Stimulated activated CD8-positive, alpha-beta memory T cell treated with anti-CD3 and anti-CD28 coated beads, Interleukin-4, amount 100 ng/mL, for 48 hours (primary cell): Measurements from ENCODE around the gene PDE6A.

Source experiments
- DNase-seq: peaks from one replicate; pipeline ENCODE4 v3.0.0-alpha.2; 2020

The PDE6A gene

GRCh38 chr5:149833116-149833827, 111.3 kb downstream of the PDE6A start:
- DNase-seq = no peak

DNA sequence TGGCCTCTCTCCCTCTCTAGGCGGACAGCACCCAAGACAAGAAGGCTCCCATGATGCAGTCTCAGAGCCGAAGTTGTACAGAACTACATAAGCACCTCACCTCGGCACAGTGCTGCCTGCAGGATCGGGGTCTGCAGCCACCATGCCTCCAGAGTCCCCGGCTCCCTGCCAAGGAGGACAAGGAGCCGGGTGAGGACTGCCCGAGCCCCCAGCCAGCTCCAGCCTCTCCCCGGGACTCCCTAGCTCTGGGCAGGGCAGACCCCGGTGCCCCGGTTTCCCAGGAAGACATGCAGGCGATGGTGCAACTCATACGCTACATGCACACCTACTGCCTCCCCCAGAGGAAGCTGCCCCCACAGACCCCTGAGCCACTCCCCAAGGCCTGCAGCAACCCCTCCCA, 112.0 kb downstream of the PDE6A start:
- no peak for DNase-seq

GRCh38 chr5:149831492-149831891, 113.1 kb downstream of the PDE6A start:
- DNase-seq = peak; percentile 65

GRCh38 chr5:149830579-149830978, 114.0 kb downstream of the PDE6A start:
- no peak for DNase-seq

GRCh38 chr5:149829954-149830353, 114.6 kb downstream of the PDE6A start:
- no peak for DNase-seq

GRCh38 chr5:149828161-149829011, 116.2 kb downstream of the PDE6A start:
- DNase-seq = peak; percentile 94

DNA sequence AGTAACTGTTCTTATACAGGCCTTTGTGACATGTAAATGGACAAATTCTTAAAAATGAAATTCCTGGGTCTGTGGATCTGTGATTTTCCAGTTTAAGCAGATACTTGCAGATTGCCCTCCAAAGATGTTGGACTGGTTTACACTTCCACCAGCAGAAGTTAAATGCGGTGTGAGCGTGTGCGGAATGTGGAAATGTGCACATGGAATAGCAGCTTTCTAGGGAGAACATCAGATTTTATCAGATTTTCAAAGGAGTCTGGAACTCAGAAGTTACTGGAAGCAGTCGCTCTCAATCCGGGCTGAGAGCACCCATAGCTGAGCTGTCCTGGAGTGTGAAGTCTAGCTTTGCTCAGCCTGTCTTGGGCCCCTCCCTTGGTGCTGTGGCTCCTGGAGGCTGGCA, 117.0 kb downstream of the PDE6A start:
- no peak for DNase-seq

DNA sequence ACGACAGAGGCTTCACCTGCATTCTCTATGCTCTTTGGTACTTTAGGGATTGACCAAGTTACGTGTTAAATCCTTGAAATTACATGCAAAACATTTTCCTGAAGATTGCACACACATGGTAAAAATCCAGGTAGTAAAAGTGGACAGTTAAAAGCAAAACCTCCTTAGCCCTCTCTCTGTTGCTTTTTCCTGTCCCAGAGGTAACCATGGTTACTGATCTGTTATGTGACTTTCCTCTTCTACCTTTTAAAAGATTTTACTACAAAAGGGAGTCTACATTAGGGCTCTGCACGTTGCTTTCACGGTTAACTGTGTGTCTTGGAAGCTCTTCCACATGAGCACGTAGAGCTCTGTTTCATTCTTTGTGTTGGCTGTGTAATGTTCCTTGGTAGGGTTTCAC, 117.5 kb downstream of the PDE6A start:
- no peak for DNase-seq

DNA sequence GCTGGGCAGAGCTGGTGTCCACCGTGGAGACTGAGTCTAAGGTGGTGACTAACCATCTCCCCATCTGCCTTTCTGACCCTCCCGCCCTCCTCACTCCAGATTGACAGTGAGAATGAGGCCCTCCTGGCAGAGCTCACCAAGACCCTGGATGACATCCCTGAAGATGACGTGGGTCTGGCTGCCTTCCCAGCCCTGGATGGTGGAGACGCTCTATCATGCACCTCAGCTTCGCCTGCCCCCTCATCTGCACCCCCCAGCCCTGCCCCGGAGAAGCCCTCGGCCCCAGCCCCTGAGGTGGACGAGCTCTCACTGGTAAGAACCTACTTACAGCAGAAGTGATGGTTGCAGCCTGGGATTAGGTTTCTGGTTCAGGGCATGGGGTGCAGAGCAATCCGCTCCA, 118.0 kb downstream of the PDE6A start:
- DNase-seq = no peak

GRCh38 chr5:149824846-149825245, 119.7 kb downstream of the PDE6A start:
- DNase-seq = no peak

- no peak for DNase-seq
Measured at GRCh38 chr5:149824120-149824519, 120.5 kb downstream of the PDE6A start.

- no peak for DNase-seq
Measured at GRCh38 chr5:149823375-149823774, 121.2 kb downstream of the PDE6A start.

DNA sequence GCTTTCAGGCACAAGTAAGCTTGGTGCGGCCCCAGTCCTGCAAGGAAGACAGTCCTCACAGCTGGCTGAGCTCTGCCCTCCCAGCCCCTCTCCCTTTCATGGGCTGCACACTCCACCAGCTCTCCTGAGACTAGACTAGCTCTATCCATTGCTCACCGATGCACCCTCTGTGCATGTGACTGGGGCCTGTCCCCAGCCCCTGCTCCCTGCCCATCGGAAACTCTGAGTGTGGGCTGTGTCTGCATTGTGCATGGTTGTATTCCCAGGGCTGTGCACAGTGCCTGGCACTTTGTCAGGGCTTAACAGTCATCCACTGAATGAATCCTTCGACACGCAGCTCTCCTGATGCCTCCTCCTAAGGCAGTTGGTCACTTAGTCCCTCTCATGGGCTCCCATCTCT, 122.3 kb downstream of the PDE6A start:
- DNase-seq = no peak

- DNase-seq = no peak
Measured at GRCh38 chr5:149820536-149821510, 123.8 kb downstream of the PDE6A start.

GRCh38 chr5:149820012-149820411, 124.6 kb downstream of the PDE6A start:
- DNase-seq = no peak

- DNase-seq = no peak
Measured at GRCh38 chr5:149818116-149818515, 126.5 kb downstream of the PDE6A start.

DNA sequence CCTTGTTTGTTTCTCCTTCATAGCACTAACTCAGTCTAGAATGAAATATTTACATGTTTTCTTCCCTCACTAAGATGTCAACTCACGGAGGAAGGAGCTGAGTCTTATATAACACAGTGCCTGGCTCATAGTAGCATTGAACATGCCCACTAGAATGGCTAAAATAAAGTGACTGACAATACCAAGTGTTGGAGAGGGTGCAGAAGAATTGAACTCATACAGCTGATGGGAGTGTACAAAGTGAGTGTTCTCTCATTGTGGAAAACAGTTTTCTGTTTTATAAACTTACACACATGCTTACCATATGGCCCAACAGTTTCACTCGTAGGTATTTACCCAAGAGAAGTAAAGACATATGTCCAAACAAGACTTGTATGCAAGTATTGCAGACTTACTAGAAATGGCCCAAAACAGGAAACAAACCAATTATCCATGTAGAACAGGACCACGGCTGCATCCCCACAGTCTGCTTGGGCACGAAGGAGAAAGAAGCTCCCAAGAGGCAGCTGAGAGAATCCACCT, 127.0 kb downstream of the PDE6A start:
- DNase-seq = no peak

DNA sequence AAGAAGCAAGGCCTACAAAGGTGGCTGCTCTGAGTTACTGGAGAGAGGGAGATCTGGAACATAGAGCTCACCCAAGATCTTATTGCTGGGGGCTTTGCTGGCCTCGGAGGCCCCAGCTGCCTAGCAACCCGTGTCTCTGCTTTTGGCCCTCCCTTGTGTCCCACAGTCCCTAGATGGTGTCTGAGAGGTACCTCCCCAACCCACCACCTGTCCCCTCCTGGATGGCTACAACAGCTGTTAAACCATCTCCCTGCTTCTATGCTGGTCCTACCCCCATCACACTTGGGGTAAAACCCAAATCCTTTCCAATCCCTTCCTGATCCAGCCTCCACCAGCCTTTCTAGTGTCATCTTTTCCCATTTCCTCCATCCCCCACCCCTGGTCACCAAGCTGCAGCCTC, 127.9 kb downstream of the PDE6A start:
- no peak for DNase-seq

- DNase-seq = no peak
Measured at GRCh38 chr5:149811453-149811852, 133.1 kb downstream of the PDE6A start.

DNA sequence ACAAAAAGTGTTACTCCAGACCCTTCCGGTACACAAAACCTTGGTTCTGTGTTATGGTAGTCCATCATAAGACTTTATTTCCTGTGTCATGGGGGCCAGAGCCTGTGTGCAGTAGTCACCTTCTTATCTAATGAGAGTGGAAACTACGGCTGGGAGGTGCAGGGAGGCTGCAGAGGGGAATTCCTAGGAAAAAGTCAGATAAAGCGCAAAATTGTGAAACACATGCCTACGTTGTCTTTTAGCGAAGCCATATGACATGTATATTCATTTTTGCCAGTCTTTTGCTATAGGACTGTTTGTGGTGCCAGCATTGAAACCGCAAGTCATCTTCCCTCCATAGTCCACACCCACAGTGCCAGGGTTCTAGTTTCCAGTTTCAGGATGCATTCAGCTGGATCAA, 133.7 kb downstream of the PDE6A start:
- DNase-seq = no peak

DNA sequence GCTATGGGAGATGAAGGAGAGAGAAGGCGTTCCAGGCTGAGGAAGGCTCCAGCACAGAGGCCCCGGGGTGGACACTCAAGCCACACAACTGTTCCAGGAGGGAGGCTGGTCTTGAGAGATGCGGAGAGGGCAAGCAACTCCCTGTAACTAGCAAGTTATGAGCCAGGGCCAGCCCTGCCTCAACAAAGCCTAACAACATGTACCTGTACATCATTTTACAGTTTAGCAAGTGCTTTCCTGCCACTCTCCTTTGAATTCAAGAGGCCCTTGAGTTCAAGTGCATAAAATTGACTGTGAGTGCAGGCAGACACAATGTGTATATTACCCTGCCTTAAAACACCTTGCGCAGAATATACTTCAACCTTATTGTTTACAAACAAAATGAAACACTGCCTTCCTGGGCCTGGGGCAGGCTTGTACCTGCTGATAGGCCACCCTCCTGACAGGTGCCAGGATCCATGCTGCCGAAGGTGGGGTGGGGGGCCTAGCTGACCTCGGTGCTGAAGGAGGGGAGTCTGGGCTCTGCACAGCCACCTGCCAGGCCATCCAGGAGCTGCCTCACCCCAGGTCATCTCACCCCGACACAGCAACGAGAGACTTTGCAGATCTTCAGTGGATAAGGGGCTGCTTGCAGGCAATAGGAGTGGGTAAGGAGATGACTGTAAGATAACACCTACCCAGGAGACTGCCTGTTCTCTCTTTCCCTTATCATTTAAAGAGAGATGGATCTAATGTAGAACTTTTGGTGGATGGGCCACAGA, 134.5 kb downstream of the PDE6A start:
- no peak for DNase-seq
